ENCODE results near the gene LNPEP. TPM values are rescaled to one million over a fixed set of nuclear protein-coding genes. Genes with fewer than 3 reads are reported as not detected.

LNPEP gene
- total RNA-seq, 4 donors from 2014 or later, result 40.4 to 71.8 (median 51.3) TPM

DNA sequence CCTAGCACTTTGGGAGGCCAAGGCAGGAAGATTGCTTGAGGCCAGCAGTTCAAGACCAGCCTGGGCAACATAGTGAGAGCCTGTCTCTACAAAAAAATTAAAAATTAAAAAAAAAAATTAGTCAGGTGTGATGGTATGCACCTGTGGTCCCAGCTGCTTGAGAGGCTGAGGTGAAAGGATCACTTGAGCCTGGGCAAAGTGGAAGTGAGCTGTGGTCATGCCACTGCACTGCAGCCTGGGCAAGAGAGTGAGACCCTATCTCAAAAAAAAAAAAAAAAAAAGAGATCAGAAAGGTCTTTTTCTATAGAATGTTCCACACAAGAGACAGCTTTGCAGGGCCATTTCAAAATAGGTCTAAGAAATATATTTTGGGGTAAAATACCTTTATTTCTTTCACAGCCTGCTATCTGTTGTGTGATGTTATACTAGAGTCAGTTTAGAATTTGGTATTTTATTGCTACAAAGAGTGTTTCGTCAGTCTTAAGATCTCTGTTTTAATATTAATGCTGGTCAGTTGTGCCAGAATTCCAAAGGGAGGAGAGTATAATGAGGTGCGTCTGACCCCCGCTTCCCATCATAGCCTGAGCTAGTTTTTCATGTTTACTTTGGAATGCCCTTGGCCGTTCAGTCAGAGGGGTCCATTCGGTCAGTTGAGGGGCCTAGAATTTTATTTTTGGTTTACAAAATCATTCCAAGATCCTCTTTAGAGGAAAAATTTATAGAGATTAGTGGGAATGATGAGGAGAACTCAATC lies 9.4 kb downstream of the LNPEP start:
- TF ChIP-seq, protein P1, sequence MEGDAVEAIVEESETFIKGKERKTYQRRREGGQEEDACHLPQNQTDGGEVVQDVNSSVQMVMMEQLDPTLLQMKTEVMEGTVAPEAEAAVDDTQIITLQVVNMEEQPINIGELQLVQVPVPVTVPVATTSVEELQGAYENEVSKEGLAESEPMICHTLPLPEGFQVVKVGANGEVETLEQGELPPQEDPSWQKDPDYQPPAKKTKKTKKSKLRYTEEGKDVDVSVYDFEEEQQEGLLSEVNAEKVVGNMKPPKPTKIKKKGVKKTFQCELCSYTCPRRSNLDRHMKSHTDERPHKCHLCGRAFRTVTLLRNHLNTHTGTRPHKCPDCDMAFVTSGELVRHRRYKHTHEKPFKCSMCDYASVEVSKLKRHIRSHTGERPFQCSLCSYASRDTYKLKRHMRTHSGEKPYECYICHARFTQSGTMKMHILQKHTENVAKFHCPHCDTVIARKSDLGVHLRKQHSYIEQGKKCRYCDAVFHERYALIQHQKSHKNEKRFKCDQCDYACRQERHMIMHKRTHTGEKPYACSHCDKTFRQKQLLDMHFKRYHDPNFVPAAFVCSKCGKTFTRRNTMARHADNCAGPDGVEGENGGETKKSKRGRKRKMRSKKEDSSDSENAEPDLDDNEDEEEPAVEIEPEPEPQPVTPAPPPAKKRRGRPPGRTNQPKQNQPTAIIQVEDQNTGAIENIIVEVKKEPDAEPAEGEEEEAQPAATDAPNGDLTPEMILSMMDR (IDR thresholded peaks at IDR 0.05), result no peak
- TF ChIP-seq EP300 (IDR thresholded peaks at IDR 0.05), result no peak
- TF ChIP-seq POLR2A (IDR thresholded peaks at IDR 0.05), result no peak
- 44 to 55% methylated on average over 5 of the region's 5 CpGs for WGBS, 2 donors

DNA sequence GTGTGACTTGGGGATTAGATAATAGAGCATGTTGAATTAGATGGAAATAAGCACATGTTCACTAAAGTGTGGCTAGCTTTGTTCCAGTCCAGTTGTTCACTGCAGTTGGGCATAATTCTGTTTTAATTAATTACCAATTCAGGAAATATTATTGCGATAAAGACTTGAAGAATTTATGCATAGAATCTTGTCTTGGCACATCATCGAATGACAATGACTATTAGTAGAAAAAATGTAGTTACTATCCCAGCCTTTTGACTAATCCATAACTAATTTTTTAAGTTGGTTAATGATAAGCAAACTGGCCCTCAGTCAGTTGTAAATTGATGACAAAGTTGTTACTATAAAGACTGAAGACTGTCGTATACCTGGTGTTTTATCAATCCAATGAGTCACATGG lies 10.5 kb downstream of the LNPEP start:
- Histone ChIP-seq H3K27ac (no peak overlapping the region), H3K36me3 (no peaks in the 10 kb centered on the region), H3K4me3 (no peak overlapping the region), H3K9me3 (no peaks in the 10 kb centered on the region), H3K27me3 (no peaks in the 10 kb centered on the region), H3K4me1 (peaks cover 0 to 5% (median 0%) of the 10 kb centered on the region in 4 donors)
- no peak for TF ChIP-seq POLR2A (IDR thresholded peaks at IDR 0.05)
- TF ChIP-seq, protein P1 (IDR thresholded peaks at IDR 0.05), result no peak
- no peak for DNase-seq (ENCODE audit: low spot score in 2 of 2)
- WGBS, 2 donors, result 91 to 95% methylated on average over 3 of the region's 3 CpGs

More for the DNA sequence above, 9.4 kb downstream of the LNPEP start:
- Histone ChIP-seq H3K27me3 (no peaks in the 10 kb centered on the region), H3K4me3 (no peak overlapping the region), H3K4me1 (peaks cover 0 to 10% (median under 1%) of the 10 kb centered on the region in 4 donors), H3K27ac (no peak overlapping the region), H3K36me3 (no peaks in the 10 kb centered on the region), H3K9me3 (no peaks in the 10 kb centered on the region)
- DNase-seq (ENCODE audit: low spot score in 2 of 2), result no peak

DNA sequence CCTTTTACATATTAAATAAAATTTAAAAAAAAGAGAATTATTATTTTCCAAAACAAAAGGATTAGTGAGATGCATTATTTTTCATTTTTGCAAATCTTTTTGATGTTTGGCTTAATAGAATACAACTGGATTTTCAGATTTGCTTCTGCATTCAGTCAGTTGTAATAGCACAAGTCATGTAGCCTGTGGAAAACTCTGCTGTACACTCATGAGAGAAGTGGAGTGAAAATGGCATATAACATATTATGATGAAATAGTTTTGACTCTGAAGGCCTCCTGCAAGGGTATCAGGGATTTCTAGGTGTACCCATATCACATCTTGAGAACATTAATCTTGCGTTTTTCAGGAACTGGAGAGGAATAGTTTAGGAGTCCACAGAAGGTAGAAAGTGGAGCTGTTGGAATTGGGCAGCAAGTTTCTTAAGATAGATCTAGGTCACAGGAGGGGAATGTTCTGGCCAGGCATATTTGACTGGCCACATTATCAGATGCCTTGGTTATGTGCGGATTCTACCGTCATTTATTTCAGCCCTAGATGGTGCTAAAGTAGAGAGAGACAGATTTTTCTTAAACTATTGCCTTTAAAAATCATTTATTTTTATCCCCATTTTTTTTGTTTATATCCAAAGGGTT lies 16.4 kb downstream of the LNPEP start:
- Histone ChIP-seq H3K4me1 (peaks cover 0 to 15% (median 3%) of the 10 kb centered on the region in 4 donors), H3K27ac (no peak overlapping the region), H3K4me3 (no peak overlapping the region), H3K27me3 (no peaks in the 10 kb centered on the region), H3K9me3 (no peaks in the 10 kb centered on the region), H3K36me3 (no peaks in the 10 kb centered on the region)
- TF ChIP-seq EP300 (IDR thresholded peaks at IDR 0.05), result no peak
- TF ChIP-seq, protein P1 (IDR thresholded peaks at IDR 0.05), result no peak
- TF ChIP-seq POLR2A (IDR thresholded peaks at IDR 0.05), result no peak
- DNase-seq (ENCODE audit: low spot score in 2 of 2), result no peak
- 81 to 86% methylated on average over 3 of the region's 3 CpGs for WGBS, 2 donors

DNA sequence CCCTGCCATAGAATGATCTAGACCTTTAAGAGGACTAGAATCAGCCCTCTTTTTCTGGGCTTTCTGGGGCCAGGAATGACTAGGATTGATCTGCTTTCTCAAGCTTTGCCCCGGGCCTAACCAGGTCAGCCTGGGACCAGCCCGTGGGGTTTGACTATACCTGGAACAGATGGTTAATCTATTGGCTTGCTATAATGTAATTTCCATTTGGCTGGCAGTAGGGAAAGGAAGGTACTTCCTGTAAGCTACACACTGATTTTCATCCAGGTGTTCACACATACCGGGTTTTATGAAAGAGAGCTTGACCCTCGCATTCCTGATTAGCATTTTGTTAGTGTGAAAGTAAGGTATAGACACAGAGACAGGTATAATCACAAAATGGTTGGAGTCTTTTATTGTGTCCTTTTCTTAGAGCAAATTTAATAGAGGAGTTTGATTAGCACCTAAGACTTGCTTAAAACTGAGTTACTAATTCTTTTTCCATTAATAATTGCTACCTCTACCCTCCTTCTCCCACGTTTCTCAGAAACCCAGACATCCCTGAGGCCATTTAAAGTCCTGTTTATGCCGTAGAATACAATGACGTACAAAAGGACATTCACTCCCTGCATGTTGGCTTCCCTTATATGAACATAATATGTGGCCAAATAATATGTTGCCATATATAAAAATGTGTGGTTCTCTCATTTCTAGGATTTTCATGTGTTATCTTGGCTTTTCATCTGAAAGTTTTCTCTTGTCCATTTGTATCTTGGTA lies 17.3 kb downstream of the LNPEP start:
- H3K4me3 ChIP-seq, result no peak overlapping the region
- no peaks in the 10 kb centered on the region for H3K27me3 ChIP-seq
- DNase-seq (ENCODE audit: low spot score in 2 of 2), result no peak
- 74 to 75% methylated on average over 7 of the region's 7 CpGs for WGBS, 2 donors
- H3K4me1 ChIP-seq, result peaks cover 0 to 15% (median 3%) of the 10 kb centered on the region in 4 donors
- H3K9me3 ChIP-seq, result no peaks in the 10 kb centered on the region
- no peak for TF ChIP-seq EP300 (IDR thresholded peaks at IDR 0.05)
- no peak for TF ChIP-seq POLR2A (IDR thresholded peaks at IDR 0.05)
- TF ChIP-seq, protein P1 (IDR thresholded peaks at IDR 0.05), result no peak
- H3K36me3 ChIP-seq, result no peaks in the 10 kb centered on the region
- no peak overlapping the region for H3K27ac ChIP-seq
